ENCODE measurements around the gene SMIM13. TPM values are rescaled to one million over a fixed set of nuclear protein-coding genes. Genes with fewer than 3 reads are reported as not detected.

The SMIM13 gene
- total RNA-seq, 4 donors from 2014 or later = 5.7 to 33.8 (median 6.7) TPM

DNA sequence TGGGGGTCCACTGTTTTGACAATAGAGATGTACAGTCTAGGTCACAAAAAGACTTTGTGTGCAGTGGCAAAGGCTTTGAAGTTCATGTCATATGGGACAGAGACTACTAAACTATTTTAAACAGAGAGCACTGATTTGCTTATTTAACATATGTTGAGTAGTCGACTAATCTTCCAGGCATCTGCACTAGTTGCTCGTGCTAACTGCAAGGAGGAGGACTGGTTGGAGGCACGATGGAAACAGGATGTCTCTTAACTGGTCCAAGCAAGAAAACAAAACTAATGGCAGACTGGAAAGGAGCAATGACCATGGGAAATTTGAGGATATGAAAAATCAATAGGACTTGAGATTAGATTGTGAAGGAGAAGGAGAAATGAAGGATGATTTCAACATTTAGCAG, 46.4 kb downstream of the SMIM13 start:
- H3K27ac ChIP-seq = no peak overlapping the region
- H3K4me3 ChIP-seq = no peak overlapping the region
- peaks cover 0 to 6% (median 0%) of the 10 kb centered on the region in 4 donors for H3K4me1 ChIP-seq
- no peak for DNase-seq
- no peaks in the 10 kb centered on the region for H3K9me3 ChIP-seq
- intact Hi-C loops (cut with DNase I; ENCODE audit: low total_unique reads) (loop anchor here (5.0 kb wide), 1 partner anchor 357 kb away; no protein-coding TSS in a partner anchor), in situ Hi-C loops (cut with MboI; ENCODE audit: low pct_ligation_motif_present in 1 of 4, low pct_unique_long_range_greater_than_20kb in 1 of 4, low sequenced_read_pairs in 3 of 4) (loop anchor here (5.0 to 10.0 kb wide), 3 partner anchors 355 to 435 kb away; no protein-coding TSS in a partner anchor)
- no peaks in the 10 kb centered on the region for H3K27me3 ChIP-seq
- WGBS, 2 donors (ENCODE audit: low coverage in 1 of 2) = 64 to 79% methylated on average over 3 of the region's 3 CpGs
- TF ChIP-seq POLR2A (IDR thresholded peaks at IDR 0.05) = no peak
- TF ChIP-seq, protein P1, sequence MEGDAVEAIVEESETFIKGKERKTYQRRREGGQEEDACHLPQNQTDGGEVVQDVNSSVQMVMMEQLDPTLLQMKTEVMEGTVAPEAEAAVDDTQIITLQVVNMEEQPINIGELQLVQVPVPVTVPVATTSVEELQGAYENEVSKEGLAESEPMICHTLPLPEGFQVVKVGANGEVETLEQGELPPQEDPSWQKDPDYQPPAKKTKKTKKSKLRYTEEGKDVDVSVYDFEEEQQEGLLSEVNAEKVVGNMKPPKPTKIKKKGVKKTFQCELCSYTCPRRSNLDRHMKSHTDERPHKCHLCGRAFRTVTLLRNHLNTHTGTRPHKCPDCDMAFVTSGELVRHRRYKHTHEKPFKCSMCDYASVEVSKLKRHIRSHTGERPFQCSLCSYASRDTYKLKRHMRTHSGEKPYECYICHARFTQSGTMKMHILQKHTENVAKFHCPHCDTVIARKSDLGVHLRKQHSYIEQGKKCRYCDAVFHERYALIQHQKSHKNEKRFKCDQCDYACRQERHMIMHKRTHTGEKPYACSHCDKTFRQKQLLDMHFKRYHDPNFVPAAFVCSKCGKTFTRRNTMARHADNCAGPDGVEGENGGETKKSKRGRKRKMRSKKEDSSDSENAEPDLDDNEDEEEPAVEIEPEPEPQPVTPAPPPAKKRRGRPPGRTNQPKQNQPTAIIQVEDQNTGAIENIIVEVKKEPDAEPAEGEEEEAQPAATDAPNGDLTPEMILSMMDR (IDR thresholded peaks at IDR 0.05) = no peak
- no peak for TF ChIP-seq EP300 (IDR thresholded peaks at IDR 0.05; ENCODE audit: low read depth)
- peaks cover 0 to 4% (median 0%) of the 10 kb centered on the region in 4 donors for H3K36me3 ChIP-seq

GRCh38 chr6:11141295-11141694, 47.7 kb downstream of the SMIM13 start:
- Histone ChIP-seq H3K36me3 (no peaks in the 10 kb centered on the region), H3K27ac (no peak overlapping the region), H3K4me3 (no peak overlapping the region), H3K4me1 (peaks cover 0 to 6% (median 0%) of the 10 kb centered on the region in 4 donors), H3K27me3 (no peaks in the 10 kb centered on the region), H3K9me3 (no peaks in the 10 kb centered on the region)
- intact Hi-C loops (cut with DNase I; ENCODE audit: low total_unique reads) (loop anchor here (5.0 kb wide), 1 partner anchor 356 kb away; no protein-coding TSS in a partner anchor), in situ Hi-C loops (cut with MboI; ENCODE audit: low pct_ligation_motif_present in 1 of 4, low pct_unique_long_range_greater_than_20kb in 1 of 4, low sequenced_read_pairs in 3 of 4) (loop anchor here (5.0 to 10.0 kb wide), 3 partner anchors 354 to 434 kb away; no protein-coding TSS in a partner anchor)
- WGBS, 2 donors (ENCODE audit: low coverage in 1 of 2) = 86 to 94% methylated on average over 1 to 3 of the region's 3 CpGs
- no peak for TF ChIP-seq POLR2A (IDR thresholded peaks at IDR 0.05)
- DNase-seq = no peak

- DNase-seq = no peak
- no peak for TF ChIP-seq POLR2A (IDR thresholded peaks at IDR 0.05)
- TF ChIP-seq EP300 (IDR thresholded peaks at IDR 0.05; ENCODE audit: low read depth) = no peak
- TF ChIP-seq, protein P1 (IDR thresholded peaks at IDR 0.05) = no peak
- no peak for TF ChIP-seq POLR2AphosphoS5 (IDR thresholded peaks at IDR 0.05)
- WGBS, 2 donors (ENCODE audit: low coverage in 1 of 2) = 94 to 95% methylated on average over 7 to 8 of the region's 8 CpGs
- Histone ChIP-seq H3K4me1 (peaks cover 0 to 6% (median 0%) of the 10 kb centered on the region in 4 donors), H3K27ac (no peak overlapping the region), H3K27me3 (no peaks in the 10 kb centered on the region), H3K36me3 (no peaks in the 10 kb centered on the region), H3K4me3 (no peak overlapping the region), H3K9me3 (no peaks in the 10 kb centered on the region)
- intact Hi-C loops (cut with DNase I; ENCODE audit: low total_unique reads) (loop anchor here (5.0 kb wide), 1 partner anchor 355 kb away; no protein-coding TSS in a partner anchor), in situ Hi-C loops (cut with MboI; ENCODE audit: low pct_ligation_motif_present in 1 of 4, low pct_unique_long_range_greater_than_20kb in 1 of 4, low sequenced_read_pairs in 3 of 4) (loop anchor here (5.0 to 10.0 kb wide), 3 partner anchors 352 to 432 kb away; no protein-coding TSS in a partner anchor)
These were observed 48.8 kb downstream of the SMIM13 start for GRCh38 chr6:11142296-11143027.

DNA sequence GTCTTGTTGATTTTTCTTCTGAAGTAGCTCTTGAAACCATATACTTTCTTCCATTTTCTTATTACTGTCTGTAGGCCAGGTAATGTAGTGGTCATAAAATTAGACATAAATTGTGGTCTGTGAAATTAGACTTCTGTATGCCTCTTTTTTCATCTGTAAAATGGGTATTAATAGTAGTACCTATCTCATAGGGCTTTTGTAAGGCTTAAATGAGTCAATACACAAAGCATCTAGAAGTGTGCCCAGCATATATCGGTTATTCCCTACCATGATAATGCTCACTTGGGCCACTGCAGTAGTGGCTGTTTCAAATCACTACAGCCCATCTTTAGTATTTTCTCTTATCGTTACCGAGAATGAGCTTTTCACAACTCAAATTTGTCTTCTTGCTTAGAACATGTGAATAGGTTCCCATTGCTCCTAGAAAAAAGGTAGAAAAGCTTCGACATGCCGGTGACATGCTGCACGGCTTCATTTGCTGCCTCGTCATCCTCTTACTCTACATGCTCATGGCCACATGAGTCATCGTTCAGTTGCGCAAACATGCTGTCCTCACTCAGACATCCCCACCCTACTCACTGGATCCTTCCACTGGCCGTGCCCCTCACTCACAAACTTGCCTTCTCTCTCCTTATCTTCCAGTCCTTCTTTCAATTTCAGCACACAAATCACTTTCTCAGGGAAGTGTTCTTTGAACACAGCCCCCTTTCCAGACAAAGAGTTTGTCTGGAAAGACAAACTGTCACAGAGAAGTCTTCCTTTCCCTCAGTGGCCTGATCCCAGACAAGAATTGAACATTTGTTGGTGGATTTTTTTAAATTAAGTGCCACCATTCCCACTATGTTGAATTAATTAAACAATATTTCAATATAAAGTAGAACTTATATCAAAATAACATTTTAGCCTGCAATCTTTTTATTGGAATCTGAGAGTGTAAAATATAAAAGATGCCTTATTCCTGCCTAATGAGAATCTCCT, 50.0 kb downstream of the SMIM13 start:
- Histone ChIP-seq H3K4me1 (peaks cover 0 to 6% (median 0%) of the 10 kb centered on the region in 4 donors), H3K9me3 (no peaks in the 10 kb centered on the region), H3K27me3 (no peaks in the 10 kb centered on the region), H3K36me3 (no peaks in the 10 kb centered on the region), H3K4me3 (no peak overlapping the region), H3K27ac (no peak overlapping the region)
- 71 to 88% methylated on average over 10 of the region's 10 CpGs for WGBS, 2 donors (ENCODE audit: low coverage in 1 of 2)
- intact Hi-C loops (cut with DNase I; ENCODE audit: low total_unique reads) = loop anchor here (5.0 kb wide), 1 partner anchor 354 kb away; no protein-coding TSS in a partner anchor
- TF ChIP-seq, protein P1 (IDR thresholded peaks at IDR 0.05) = no peak
- TF ChIP-seq POLR2AphosphoS5 (IDR thresholded peaks at IDR 0.05) (no peak), EP300 (IDR thresholded peaks at IDR 0.05; ENCODE audit: low read depth) (no peak), POLR2A (IDR thresholded peaks at IDR 0.05) (no peak)
- DNase-seq = peak; percentile 54
- in situ Hi-C loops (cut with MboI; ENCODE audit: low pct_ligation_motif_present in 1 of 4, low pct_unique_long_range_greater_than_20kb in 1 of 4, low sequenced_read_pairs in 3 of 4) = loop anchor here (5.0 to 10.0 kb wide), 3 partner anchors 351 to 431 kb away; no protein-coding TSS in a partner anchor

All from transverse colon (tissue), 4 donors.